ENCODE measurements around the gene SMIM41.

DNA sequence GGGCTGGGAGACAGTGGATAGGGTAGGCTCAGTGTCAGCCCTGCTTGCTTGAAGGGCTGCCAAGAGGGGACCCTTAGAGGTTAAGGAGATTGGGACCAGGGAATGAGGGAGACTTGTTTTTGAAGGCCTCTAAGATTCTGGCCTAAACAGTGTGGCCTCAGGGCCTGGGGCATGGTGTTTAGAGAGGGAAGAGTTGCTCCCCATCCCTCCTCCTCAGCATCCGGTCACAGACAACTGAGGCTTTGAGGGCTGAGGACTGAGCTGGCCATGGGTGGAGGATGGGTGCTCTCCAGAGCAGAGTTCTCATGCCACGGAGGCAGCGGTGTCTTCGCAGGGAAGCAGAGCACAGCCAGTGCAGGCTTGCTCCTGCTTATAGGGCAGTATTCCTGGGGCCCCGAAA, 62.9 kb downstream of the SMIM41 start:
- TF ChIP-seq CTCF (IDR thresholded peaks at IDR 0.05) (no peak), POLR2A (IDR thresholded peaks at IDR 0.05) (no peak)
